ENCODE results near the gene ZNF467.
A peak's percentile ranks its signal among the peaks of the same experiment; 100 is the strongest.

Gene ZNF467

DNA sequence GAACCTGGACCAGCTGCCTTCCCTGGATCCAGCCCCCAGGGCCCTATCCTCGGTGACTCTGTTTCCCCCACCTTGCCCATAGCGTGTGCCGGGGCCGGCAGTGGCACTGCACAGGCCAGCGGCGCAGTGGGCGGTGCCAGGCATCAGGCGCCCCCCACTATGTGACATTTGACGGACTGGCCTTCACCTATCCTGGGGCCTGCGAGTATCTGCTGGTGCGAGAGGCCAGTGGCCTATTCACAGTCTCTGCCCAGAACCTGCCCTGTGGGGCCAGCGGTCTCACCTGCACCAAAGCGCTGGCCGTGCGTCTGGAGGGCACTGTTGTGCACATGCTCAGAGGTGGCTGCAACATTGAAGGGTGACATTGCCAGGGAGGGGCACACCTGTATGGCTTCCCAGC lies 12.0 kb upstream of the ZNF467 start:
- DNase-seq (ENCODE audit: low spot score): no peak

- DNase-seq (ENCODE audit: low spot score): no peak
Observed at GRCh38 chr7:149784251-149784608, 10.8 kb upstream of the ZNF467 start.

DNA sequence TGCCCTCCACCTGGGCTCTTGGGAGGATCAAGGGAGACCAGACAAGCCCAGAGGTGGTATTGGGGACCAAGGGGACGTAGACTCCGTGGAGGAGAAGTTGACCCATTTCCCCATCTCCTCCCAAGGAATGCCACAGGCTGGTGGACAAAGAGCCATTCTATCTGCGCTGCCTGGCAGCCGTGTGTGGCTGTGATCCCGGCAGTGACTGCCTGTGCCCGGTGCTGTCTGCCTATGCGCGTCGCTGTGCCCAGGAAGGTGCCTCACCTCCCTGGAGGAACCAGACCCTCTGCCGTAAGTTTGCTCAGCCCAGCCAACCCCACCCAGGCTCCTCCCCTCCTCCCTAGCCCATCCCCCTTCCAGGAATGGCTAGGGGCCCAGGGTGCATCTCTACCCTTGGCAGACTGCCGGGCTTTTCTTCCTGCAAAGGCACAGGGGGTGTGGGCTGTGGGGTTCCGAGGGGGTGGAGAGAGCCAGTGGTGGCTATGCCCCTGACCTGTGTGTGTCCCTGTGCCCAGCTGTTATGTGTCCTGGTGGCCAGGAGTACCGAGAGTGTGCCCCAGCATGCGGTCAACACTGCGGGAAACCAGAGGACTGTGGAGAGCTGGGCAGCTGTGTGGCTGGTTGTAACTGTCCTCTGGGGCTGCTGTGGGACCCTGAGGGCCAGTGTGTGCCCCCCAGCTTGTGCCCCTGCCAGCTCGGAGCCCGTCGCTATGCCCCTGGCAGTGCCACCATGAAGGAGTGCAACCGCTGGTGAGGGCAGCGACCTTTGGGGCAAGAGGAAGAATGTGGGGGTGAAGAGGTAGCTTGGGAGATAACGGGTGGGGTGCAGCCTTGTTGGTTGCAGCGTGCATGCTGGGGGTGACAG lies 10.2 kb upstream of the ZNF467 start:
- no peak for DNase-seq (ENCODE audit: low spot score)

DNA sequence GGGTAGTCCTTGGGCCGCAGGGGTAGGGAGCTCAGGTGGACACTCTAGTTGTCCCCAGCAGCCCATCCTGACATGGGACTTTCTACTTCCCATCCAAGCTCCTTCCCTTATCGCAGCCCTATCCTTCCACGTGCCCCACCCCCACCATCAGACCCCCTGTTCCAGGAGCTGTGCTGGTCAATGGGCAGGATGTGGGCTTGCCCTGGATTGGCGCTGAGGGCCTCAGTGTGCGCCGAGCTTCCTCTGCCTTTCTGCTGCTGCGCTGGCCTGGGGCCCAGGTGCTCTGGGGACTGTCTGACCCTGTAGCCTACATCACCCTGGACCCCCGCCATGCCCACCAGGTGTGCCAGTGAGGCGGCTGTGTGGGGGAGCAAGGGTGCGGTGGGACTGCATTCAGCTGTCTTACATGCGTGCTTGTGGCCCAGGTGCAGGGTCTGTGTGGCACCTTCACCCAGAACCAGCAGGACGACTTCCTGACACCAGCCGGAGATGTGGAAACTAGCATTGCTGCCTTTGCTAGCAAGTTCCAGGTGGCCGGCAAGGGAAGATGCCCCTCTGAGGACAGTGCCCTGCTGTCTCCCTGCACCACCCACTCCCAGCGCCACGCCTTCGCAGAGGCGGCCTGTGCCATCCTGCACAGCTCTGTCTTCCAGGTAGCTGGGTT lies 9.4 kb upstream of the ZNF467 start:
- DNase-seq (ENCODE audit: low spot score): no peak

DNA sequence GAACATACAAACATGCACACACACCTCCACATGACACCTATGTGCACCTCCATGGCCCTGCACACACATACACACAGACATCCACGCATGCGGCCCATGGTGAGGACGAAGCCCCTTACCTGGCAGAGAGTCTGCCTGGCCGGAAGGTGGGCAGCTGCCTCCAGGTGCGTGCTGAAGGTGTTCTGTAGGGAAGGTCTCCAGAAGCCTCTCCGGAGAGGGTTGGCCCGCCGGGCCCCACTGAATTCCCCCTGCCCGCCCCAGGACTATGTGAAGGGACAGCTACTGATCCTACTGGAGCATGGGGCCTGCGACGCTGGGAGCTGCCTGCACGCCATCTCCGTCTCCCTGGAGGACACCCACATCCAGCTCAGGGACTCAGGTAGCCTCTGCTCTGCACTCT lies 8.5 kb upstream of the ZNF467 start:
- DNase-seq (ENCODE audit: low spot score): no peak

DNA sequence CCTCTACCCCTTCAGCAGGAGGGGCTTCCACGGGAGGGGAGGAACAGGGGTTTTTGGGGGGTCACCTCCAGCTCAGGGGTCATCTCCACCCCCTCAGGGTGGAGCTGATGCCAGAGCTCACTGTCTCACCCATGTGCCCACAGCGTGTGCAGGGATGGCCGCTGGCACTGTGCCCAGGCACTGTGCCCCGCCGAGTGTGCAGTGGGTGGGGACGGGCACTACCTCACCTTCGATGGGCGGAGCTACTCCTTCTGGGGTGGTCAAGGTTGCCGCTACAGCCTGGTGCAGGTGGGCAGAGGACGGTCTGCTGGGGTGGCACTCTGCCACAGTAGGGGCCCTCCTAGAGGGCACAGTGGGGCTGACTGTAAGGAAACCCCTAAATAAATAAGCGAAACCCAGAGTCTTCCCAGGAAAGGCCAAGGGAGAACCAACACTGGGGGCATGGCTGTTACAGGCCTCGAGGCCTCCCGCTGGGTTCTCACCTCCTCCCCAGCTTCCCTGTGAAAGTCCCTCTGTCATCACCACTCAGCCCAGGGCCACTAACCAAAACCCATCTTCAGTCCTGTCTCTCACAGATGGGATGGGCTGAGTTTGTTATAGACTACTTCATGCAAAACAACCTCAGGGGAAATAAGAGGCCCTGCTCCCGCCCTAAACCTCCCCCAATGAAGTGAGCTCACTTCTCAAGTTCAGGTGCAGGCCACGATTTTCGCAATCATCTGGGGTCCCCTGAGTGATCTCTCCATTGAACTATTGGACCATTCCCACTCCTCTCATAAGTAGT lies 7.4 kb upstream of the ZNF467 start:
- DNase-seq (ENCODE audit: low spot score): no peak

DNA sequence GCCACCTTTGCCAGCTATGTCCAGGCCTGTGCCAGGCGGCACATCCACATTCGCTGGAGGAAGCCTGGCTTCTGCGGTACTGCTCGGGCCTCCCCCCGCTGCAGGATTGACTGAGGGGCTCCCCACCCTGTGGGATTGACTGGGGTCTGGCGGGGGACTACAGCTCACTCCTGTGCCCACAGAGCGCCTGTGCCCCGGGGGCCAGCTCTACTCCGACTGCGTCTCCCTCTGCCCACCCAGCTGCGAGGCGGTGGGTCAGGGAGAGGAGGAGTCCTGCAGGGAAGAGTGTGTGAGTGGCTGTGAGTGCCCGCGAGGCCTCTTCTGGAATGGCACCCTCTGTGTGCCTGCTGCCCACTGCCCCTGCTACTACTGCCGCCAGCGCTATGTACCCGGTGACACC lies 6.7 kb upstream of the ZNF467 start:
- DNase-seq (ENCODE audit: low spot score): no peak

DNA sequence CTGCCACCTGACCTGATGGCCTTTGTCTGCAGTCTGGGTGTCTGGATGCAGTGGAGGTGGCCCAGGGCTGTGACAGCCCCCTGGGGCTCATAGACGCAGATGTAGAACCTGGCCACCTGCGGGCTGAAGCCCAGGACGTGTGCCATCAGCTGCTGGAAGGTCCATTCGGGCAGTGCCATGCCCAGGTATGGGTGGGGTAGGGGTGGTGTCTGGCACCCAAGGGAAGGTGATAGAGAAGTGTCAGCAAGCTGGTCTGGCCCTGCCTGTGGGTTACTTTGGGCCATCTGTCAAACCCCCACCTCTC lies 6.1 kb upstream of the ZNF467 start:
- no peak for DNase-seq (ENCODE audit: low spot score)

GRCh38 chr7:149778696-149779501 lies 5.5 kb upstream of the ZNF467 start:
- no peak for DNase-seq (ENCODE audit: low spot score)

GRCh38 chr7:149778327-149778637 lies 4.9 kb upstream of the ZNF467 start:
- no peak for DNase-seq (ENCODE audit: low spot score)

DNA sequence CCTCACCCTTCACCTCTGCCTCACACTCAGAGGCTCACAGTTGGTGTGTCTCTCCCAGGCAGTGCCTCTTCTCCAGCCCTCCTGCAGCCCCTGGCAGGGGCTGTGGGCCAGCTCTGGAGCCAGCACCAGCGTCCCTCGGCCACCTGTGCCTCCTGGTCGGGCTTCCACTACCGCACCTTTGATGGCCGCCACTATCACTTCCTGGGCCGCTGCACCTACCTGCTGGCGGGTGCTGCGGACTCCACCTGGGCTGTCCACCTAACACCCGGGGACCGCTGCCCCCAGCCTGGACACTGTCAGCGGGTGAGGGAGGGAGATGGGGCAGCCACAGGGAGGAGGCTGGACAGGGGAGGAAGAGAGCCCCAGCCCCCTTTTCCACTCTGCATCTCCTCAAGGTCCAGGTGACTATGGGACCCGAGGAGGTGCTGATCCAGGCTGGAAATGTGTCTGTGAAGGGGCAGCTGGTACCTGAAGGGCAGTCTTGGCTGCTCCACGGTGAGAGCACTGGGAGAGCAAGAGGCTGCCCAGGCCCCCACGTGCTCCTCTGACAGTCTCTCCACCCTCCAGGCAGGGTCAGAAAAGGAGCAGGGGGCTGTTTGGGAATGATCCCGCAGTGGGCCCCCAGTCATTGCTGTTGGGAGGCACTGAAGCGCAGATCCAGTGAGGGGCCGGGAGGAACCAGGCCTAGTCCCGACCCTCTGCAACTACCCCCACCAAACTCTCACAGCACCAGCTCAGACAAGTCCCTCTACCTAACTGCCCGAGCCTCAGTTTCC lies 4.4 kb upstream of the ZNF467 start:
- DNase-seq (ENCODE audit: low spot score): no peak

- DNase-seq (ENCODE audit: low spot score): no peak
Observed at GRCh38 chr7:149776848-149777407, 3.5 kb upstream of the ZNF467 start.

- DNase-seq (ENCODE audit: low spot score): peak; percentile 88
Observed at GRCh38 chr7:149776289-149776688, 2.9 kb upstream of the ZNF467 start.

DNA sequence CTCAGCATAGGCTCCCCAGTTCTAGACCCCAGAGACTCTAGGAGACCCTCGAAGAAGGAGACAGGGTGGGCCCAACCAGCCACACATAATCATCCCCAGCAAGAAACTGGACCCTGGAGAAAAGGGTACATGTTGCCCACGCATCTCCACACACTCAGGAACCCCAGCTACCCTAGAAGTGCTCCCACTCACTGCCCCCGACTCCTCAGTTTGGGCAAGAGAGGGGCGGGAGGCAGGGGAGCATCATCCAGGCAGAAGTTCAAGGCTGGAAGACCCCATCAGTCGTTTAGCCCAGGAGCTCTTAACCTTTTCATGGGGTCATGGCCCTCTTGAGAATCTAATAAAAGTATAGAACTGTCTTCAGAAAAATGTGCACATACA lies 1.8 kb upstream of the ZNF467 start:
- DNase-seq (ENCODE audit: low spot score): no peak

GRCh38 chr7:149774237-149775175 lies 1.1 kb upstream of the ZNF467 start:
- DNase-seq (ENCODE audit: low spot score): peak; percentile 18

DNA sequence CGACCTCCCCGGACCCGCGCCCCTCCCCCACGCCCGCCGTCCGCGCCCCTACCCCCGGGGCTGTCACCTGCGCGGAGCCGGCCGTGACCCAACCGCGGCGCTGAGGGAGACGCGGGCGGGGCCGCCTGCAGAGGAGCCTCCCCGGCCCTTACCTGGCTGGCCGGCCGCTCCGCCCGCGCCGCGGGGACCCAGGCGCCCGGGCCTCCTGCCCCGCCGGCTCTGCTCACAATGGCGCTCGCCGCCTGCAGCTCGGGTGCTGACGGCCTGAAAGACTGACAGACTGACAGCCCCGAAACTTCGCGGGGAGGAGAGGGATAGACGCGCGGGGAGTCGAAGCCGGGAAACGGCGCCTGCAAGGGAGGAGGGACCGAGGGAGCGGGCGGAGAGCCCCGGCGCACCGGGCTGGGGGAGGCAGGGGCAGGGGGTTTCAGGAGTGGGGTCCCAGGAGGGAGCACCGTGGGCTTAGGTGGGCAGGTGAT lies 393 bp downstream of the ZNF467 start:
- DNase-seq (ENCODE audit: low spot score): no peak

- peak; percentile 42 for DNase-seq (ENCODE audit: low spot score)
Observed at GRCh38 chr7:149772241-149772955, 990 bp downstream of the ZNF467 start.

DNA sequence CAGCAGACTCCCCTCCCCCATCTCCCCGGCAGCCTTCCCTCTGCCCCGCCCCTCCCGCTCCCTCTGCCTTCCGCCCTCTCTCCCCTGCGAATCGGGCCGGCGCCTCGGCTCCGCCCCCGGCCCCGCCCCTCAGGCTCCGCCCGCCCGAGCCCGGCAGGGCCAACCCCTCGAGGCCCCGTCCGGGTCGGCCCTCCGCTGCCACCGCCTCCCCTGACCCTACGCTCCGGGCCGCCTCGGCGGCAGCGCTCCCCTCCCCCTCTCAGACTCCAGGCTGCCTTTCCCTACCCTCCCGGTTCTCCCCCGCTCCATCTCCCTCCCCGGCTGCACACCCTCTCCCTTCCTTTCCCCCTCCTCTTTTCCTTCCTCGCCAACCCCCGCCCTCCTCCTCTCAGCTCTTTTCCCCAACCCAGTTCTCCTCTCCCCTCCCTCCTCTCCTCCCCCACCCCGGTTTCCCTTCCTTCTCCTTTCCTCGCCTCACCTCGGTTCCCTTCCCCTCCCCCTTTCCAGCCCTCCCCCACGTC lies 1.6 kb downstream of the ZNF467 start:
- peak; percentile 85 for DNase-seq (ENCODE audit: low spot score)
